Skeletal muscle tissue (tissue), 4 donors: Measurements from ENCODE around the gene IGF1R. TPM values are rescaled to one million over a fixed set of nuclear protein-coding genes. Genes with fewer than 3 reads are reported as not detected.

ENCODE experiments used
- H3K27ac ChIP-seq: one replicate; pipeline ENCODE4 v1.7.0; 2013; ENCODE audit warnings: mild to moderate bottlenecking, low read depth, low read length, inconsistent platforms
- H3K27me3 ChIP-seq, 3 donors: one replicate each; pipeline ENCODE4 v1.7.0; 2013; ENCODE audit warnings: low read length in 3 of 3; ENCODE audit not compliant: control insufficient read depth in 3 of 3, insufficient read depth in 3 of 3
- H3K36me3 ChIP-seq, 3 donors: one replicate each; pipeline ENCODE4 v1.7.0; 2013; ENCODE audit warnings: low read length in 3 of 3; ENCODE audit not compliant: control insufficient read depth in 3 of 3, insufficient read depth in 3 of 3
- H3K4me1 ChIP-seq, 3 donors: one replicate each; pipeline ENCODE4 v1.7.0; 2013; ENCODE audit warnings: low read length in 3 of 3, mild to moderate bottlenecking in 3 of 3; ENCODE audit not compliant: control insufficient read depth in 3 of 3, insufficient read depth in 3 of 3
- H3K4me3 ChIP-seq, 3 donors: one replicate each; pipeline ENCODE4 v1.7.0; 2013; ENCODE audit warnings: low read length in 3 of 3
- H3K9ac ChIP-seq, 3 donors: one replicate each; pipeline ENCODE4 v1.7.0; 2013; ENCODE audit warnings: low read length in 3 of 3, mild to moderate bottlenecking in 3 of 3, moderate library complexity in 2 of 3, low read depth in 1 of 3
- H3K9me3 ChIP-seq, 3 donors: one replicate each; pipeline ENCODE4 v1.7.0; 2013; ENCODE audit warnings: low read length in 3 of 3; ENCODE audit not compliant: control insufficient read depth in 3 of 3
- total RNA-seq: library from RNA; depleted of rRNA; stranded (reverse); fragments of >200 nt; gene quantifications from one replicate; pipeline ENCODE4 v1.2.3, GENCODE V29; 2014
- donor health status: Osteomylitis.

Gene IGF1R
- total RNA-seq, 1 donor from 2014 or later, result 25.6 TPM

DNA sequence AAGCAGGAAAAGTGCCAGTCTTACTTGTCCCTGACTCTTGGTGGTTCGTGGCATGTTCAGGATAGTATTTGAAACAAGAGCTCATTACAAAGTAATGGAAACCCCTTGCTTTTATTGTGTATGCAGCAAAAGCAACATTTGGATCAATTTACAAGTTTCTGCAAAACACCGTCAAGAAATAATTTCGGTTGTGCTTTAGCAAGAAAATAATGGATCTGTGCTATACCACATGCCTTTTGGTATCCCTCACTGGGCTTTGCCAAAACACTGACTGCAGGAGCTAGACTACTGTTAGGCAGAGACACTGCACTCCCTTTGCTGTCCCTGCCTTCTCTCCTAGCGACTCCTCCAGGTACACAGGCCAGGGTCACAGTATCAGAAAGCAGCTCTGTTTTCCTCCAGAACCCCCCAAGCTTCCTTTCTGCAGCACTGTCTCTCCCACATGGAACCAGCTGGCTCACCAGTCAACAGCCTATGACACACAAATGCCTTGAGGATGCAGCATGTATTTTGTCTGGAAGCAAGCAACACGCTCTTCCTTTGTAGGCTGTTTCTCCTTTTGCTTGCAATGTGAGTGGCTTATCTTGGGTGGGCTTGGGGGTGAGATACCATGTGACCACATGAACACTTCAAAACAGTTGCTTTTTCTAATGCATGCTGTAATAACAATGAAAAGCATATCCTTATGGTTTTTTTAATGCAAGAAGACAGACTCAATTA is 247.8 kb downstream of the IGF1R start:
- Histone ChIP-seq H3K4me1 (no peaks in the 10 kb centered on the region), H3K36me3 (peaks cover 4 to 17% (median 7%) of the 10 kb centered on the region in 3 donors), H3K4me3 (no peak overlapping the region), H3K27ac (peak overlapping the region; percentile 3), H3K9ac (no peak overlapping the region), H3K27me3 (no peaks in the 10 kb centered on the region), H3K9me3 (no peaks in the 10 kb centered on the region)

DNA sequence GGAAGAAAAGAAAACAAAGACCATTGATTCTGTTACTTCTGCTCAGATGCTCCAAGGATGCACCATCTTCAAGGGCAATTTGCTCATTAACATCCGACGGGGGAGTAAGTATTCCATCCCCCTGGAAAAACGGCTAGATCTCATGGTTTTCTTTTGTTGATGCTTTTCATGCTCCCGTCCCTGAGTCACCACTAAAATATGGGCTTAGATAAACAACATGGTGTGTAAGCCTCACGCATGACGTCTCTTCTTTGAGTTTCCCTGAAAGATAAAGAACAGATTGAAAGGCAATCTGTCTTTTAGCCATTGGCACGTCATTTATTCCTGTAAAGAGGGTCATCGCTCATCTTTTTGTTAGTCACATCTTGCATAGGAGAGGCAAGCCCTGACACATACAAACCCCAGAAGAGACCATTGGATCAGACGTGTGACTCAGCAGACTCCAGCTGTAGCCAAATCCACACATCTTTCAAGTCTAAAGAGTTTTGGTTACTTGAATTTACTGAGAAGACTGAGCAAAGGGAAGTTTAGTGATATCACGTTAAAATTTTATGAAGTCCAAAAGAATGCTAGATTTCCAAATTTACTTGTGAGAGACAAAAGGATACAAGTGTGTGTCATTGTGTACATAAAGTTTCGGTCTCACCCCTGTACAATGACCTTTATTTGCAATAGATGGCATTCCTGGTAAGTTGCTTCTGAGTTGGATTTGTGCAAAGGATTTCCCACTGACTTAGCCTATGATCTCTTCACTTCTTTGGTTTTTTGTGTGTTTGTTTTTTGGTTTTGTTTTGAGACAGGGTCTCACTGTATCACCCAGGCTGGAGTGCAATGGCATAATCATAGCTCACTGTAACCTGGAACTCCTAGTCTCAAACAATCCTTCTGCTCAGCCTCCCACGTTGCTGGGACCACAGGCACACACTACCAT is 248.7 kb downstream of the IGF1R start:
- Histone ChIP-seq H3K4me3 (no peak overlapping the region), H3K27me3 (no peaks in the 10 kb centered on the region), H3K9me3 (no peaks in the 10 kb centered on the region), H3K4me1 (no peaks in the 10 kb centered on the region), H3K36me3 (peaks cover 0 to 10% (median 7%) of the 10 kb centered on the region in 3 donors), H3K9ac (no peak overlapping the region), H3K27ac (peak overlapping the region; percentile 3)

DNA sequence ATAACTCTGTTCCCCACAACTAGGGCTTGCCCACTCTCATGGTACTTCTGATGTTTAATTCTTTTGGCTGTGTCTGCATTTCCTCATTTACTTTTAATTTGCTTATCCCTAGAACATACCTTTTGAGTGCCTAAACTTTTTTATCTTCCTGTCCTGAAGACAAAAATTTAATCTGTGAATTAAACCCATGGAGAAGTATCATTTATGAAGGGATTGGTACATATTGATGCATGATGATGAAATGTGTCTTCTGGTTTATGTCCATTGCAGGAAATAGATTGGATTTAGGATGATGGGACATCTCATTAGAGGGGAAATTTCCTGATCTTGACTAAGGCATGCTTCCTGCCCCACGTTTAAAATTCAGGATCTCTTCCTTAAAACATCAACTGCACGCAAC is 249.8 kb downstream of the IGF1R start:
- no peaks in the 10 kb centered on the region for H3K9me3 ChIP-seq
- no peak overlapping the region for H3K4me3 ChIP-seq
- H3K36me3 ChIP-seq, result peaks cover 0 to 10% (median 7%) of the 10 kb centered on the region in 3 donors
- H3K4me1 ChIP-seq, result no peaks in the 10 kb centered on the region
- no peaks in the 10 kb centered on the region for H3K27me3 ChIP-seq
- H3K9ac ChIP-seq, result no peak overlapping the region
- no peak overlapping the region for H3K27ac ChIP-seq

DNA sequence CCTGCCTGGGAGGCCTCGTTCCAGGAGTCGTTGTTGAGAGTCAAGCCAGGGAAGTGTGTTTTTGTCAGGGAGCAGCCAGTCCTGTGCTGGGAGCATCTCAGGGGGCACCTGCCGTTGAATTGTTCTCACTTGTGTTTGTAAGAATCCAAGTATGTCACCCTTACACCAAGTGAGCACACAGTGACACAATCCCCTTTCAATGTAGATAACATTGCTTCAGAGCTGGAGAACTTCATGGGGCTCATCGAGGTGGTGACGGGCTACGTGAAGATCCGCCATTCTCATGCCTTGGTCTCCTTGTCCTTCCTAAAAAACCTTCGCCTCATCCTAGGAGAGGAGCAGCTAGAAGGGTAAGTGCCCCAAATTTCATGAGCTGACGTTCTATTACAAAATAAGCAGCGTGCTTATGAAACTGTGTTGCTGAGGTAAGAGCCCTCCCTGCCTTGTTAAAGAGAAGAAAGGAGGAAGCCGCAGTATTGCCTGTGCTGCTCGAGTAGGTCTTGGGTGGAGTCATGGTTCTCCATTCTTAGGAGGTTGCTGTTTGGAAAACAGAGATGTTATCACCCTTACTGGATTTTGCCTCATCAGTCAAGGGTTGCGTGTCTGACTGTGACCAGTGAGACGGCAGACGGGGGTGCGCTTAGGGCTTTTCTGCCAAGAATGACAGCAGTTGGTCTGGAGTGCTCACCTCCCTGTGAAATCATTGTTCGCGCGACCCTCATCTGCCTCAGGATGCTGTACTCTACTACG is 251.1 kb downstream of the IGF1R start:
- Histone ChIP-seq H3K27me3 (no peaks in the 10 kb centered on the region), H3K9me3 (no peaks in the 10 kb centered on the region), H3K4me1 (no peaks in the 10 kb centered on the region), H3K36me3 (peaks cover 0 to 10% (median 9%) of the 10 kb centered on the region in 3 donors), H3K4me3 (no peak overlapping the region), H3K27ac (no peak overlapping the region), H3K9ac (no peak overlapping the region)

DNA sequence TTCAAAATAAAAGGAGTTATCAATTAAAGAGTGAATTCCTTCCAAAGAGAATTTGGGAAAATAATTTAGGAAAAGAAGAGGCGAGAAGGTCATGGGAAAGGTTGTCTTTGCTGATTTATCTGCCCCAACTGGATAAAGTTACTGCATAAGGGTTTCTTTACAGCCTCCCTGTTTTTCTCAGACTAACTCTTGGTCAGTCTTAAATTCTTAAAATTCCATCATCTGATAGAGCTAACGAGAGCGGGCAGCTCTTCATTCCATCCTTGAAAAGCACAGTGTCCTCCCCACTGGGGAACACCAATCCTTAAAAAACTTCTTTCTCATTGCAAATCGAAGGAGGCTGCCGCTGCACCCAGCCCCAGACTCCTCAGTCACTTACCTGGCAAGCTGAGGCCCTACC is 252.0 kb downstream of the IGF1R start:
- Histone ChIP-seq H3K4me3 (no peak overlapping the region), H3K27me3 (no peaks in the 10 kb centered on the region), H3K9me3 (no peaks in the 10 kb centered on the region), H3K9ac (no peak overlapping the region), H3K4me1 (no peaks in the 10 kb centered on the region), H3K27ac (no peak overlapping the region), H3K36me3 (peaks cover 0 to 10% (median 9%) of the 10 kb centered on the region in 3 donors)

DNA sequence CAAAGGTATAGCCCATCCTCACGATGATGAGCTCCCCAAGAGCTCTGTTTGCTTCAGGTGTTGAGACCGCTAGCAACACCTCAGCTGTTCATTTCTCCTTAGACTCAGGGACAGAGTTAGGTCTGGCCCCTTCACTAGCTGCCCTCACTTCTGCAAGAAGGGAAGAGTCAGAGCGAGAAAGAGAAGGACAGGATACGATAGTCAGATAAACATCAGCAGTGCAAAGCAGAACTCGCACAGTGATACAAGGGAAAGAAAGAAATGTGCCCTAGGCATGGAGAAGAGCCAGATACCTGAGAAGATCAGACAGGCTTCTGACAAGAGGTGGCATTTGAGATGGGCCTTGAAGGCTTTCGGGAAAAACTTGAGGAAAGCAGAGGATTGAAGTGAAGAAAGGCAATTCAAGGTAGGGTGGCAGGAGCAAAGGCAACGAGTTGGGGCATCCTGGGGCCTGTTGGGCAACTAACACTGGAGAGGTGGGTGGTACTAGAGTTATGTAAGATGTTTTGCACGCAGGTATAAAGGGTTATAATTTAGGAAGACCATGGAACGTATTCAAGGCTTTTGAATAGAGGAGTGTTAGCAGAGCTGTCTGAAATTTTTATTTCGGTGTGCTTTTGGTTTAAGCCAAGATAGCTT is 253.2 kb downstream of the IGF1R start:
- H3K36me3 ChIP-seq, result peaks cover 0 to 9% (median 5%) of the 10 kb centered on the region in 3 donors
- no peak overlapping the region for H3K27ac ChIP-seq
- no peaks in the 10 kb centered on the region for H3K9me3 ChIP-seq
- H3K27me3 ChIP-seq, result no peaks in the 10 kb centered on the region
- no peak overlapping the region for H3K4me3 ChIP-seq
- no peak overlapping the region for H3K9ac ChIP-seq
- peaks cover 0 to 3% (median 0%) of the 10 kb centered on the region in 3 donors for H3K4me1 ChIP-seq

DNA sequence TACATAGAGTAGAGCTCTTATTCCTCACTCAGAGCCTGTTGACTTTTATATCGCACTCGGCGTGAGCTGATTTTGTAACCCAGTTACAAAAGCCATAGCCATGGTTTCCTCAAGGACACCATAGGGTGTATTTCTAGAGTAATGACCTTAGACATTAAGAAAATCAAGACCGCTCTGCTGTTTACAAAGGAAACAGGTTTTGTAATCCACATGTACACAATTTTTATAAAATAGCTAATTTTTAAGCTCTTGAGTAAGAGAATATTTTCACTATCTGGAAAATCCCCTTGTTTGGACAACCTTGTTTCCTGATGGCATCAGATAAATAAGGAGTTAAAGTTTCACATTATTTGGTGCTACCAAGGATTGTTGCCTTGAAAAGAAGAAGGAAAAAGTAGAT is 254.6 kb downstream of the IGF1R start:
- Histone ChIP-seq H3K27me3 (no peaks in the 10 kb centered on the region), H3K9me3 (no peaks in the 10 kb centered on the region), H3K36me3 (peaks cover 0 to 5% (median 2%) of the 10 kb centered on the region in 3 donors), H3K27ac (no peak overlapping the region), H3K4me3 (no peak overlapping the region), H3K9ac (no peak overlapping the region), H3K4me1 (peaks cover 0 to 9% (median 0%) of the 10 kb centered on the region in 3 donors)

DNA sequence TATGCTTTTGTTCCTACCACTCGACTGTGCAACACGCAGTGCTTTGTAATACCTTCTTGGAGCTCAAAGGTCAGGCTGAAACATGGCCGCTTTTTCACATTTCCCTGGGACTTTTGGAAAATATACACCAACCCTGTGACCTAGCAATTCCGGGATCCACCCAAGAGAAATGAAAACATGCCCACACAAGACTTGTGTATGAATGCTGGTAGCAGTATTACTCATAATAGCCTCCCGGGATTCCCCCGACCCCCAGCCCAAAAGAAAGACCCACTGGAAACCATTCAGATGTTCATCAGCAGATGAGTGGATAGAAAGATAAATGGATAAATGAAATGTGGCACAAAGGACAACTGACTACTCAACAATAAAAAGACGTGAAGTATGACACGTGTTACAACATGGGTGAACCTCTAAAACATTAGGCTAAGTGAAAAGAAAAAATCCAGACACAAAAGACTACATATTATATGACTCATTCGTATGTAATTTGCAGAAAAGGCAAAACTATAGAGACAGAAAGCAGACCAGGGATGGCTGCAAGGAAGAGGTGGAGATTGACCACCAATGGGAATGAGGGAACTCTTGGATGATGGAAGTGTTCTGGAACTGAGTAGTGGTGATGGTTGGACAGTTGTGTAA is 255.2 kb downstream of the IGF1R start:
- no peak overlapping the region for H3K4me3 ChIP-seq
- no peak overlapping the region for H3K27ac ChIP-seq

DNA sequence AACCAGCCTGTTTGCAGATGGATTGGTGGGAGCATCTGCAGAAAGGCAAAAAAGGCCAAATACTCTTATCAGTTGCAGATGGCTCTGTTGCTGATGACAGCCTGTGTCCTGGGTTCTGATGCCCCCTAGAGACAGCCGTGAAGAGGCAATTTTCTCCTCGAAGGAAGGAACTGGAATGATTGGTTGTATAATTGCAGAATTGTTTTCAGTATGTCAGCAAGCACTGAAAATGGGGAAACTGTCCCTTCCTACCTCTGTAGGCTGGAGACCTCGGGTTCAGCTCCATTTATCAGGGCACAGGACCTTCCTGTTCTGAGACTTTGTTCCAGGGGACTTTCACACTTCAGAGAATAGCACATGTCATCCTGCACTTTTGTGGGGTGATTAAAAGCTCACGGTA is 256.2 kb downstream of the IGF1R start:
- Histone ChIP-seq H3K4me3 (no peak overlapping the region), H3K4me1 (peaks cover 0 to 9% (median 0%) of the 10 kb centered on the region in 3 donors), H3K9ac (no peak overlapping the region), H3K27ac (no peak overlapping the region), H3K36me3 (peaks cover 5 to 8% (median 7%) of the 10 kb centered on the region in 3 donors), H3K27me3 (no peaks in the 10 kb centered on the region), H3K9me3 (no peaks in the 10 kb centered on the region)

More for the DNA sequence above, 255.2 kb downstream of the IGF1R start:
- Histone ChIP-seq H3K36me3 (peaks cover 1 to 5% (median 2%) of the 10 kb centered on the region in 3 donors), H3K4me1 (peaks cover 0 to 9% (median 0%) of the 10 kb centered on the region in 3 donors), H3K9me3 (no peaks in the 10 kb centered on the region), H3K27me3 (no peaks in the 10 kb centered on the region), H3K9ac (no peak overlapping the region)
